Middle frontal gyrus (tissue), 1 donor: ENCODE results near the gene AMIGO2.
"Not testable (repeated sequence)": the region's sequence is repeated elsewhere in the genome, so short reads cannot be mapped to it uniquely, and the experiment has no call there.

ENCODE experiments used
- DNase-seq: peaks from one replicate; pipeline ENCODE4 v3.0.0-alpha.2; 2015; ENCODE audit warnings: low spot score; ENCODE audit errors: extremely low spot score

AMIGO2 gene, protein sequence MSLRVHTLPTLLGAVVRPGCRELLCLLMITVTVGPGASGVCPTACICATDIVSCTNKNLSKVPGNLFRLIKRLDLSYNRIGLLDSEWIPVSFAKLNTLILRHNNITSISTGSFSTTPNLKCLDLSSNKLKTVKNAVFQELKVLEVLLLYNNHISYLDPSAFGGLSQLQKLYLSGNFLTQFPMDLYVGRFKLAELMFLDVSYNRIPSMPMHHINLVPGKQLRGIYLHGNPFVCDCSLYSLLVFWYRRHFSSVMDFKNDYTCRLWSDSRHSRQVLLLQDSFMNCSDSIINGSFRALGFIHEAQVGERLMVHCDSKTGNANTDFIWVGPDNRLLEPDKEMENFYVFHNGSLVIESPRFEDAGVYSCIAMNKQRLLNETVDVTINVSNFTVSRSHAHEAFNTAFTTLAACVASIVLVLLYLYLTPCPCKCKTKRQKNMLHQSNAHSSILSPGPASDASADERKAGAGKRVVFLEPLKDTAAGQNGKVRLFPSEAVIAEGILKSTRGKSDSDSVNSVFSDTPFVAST

DNA sequence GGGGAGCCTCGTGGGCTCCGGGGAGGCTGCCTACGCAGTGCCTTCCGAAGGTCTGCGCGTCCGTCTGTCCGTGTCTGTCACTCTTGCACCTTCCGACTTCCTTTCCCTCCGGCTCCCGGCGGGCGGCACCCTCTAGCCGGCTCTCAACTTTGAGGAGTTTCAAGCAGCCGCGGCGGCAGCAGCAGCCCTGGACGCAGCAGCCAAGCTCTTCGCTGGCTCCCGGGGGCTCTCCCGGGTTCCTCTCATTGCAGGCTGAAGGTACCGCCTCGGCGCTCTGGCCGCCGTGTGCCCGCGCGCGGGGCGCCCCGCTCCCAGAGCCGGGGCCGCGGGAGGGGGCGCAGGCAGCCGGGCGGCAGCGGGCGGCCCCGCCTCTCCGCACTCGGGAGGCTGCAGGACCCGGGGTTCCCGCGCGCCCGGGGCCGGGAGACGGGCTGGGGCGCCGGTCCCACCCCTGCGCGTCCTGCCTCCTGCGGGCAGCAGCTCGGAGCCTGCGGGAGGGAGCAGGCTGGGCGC is at the start of gene AMIGO2, which contains the start of gene PCED1B:
Gene AMIGO2, minus strand, starts transcription at position 492 of the 513 bp plus-strand sequence. CDS start 957 bp downstream, outside the sequence.
Gene PCED1B, plus strand, starts transcription at position 154 of the 513 bp plus-strand sequence. CDS start 155,443 bp downstream, outside the sequence.
- no peak for DNase-seq

DNA sequence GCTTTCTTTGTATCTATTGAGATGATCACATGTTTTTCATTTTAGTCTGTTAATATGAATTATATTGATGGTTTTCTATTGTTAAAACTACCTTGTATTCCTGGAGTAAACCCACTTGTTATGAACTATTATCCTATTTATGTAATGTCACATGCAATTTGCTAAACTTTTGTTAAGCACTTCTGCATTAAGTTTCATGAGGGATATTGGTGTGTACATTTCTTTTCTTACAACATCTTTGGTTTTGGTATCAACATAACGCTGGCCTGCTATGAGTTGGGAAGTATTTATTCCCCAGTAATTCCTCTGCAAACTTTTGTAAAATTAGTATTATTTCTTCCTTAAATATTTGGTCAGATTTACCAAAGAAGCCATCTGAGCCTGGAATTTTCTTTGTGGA is 46.5 kb upstream of the AMIGO2 start:
- DNase-seq = no peak

DNA sequence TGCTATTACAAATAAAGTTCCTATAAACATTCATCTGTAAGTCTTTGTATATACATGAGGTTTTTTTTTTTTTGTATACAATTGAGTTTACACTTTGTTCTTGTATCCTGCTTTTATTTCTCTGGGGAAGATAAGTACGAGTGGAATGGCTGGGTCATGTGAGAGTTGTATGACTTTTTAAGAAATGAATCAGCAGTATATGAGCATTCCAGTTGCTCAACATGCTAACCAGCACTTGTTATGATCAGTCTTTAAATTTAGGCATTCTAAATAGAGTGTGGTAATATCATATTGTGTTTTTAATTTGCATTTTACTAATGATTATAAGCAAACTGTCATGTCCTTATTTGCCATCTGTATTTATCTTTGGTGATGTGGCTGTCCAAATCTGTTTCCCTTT is 44.7 kb upstream of the AMIGO2 start:
- DNase-seq = no peak

DNA sequence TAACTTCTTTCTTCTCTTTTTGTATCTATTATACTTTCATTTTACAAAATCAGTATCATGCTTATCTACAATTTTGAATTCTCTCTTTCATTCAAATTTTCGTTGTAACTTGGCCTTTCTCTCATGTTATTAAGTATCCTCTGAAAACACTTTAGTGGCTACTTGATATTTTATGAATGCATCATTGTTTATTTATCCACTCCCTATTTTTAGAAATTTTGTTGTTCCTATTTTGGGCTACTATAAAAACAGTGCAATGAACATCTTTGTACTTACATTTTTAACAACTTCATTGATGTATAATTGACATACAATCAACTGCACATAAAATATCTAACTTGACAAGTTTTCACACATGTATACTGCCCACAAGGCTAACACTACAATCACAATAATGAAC is 44.0 kb upstream of the AMIGO2 start:
- no peak for DNase-seq

DNA sequence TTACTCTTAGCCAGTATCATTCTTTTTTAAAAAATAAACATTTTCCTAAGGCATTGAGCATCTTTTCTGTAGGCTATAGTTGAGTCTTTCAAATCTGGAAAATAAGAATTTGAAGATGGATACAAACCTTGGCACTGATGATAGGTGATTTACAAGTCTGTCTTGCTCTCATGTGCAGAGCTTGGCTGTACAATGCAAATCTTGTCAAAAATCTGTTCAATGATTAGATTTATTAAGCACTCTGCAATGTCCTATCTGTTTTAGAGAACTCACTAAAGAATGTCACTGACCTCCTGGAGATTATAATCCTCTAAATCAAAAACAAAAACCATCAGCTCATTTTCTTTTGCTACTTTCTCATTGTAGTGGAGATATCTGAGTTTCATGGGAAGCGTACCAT is 42.8 kb upstream of the AMIGO2 start:
- no peak for DNase-seq

DNA sequence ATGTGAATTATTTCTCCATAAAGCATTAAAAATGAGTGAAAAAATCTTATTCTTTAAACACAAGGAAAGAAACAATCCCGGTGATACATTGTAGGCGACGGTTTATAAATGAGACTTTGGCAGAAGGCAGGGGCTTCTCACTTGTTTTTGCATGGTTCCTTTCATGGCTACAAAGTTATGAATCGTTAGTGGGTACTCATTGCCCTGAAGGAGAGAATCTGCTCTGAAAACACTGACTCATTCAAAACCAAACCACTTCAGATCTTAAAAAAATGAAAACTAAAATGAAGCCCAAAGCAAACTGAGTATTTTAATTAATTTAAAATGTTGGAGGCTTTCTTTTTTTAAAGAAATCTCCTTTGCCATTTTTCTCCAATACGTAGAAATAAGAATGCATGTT is 41.4 kb upstream of the AMIGO2 start:
- no peak for DNase-seq

DNA sequence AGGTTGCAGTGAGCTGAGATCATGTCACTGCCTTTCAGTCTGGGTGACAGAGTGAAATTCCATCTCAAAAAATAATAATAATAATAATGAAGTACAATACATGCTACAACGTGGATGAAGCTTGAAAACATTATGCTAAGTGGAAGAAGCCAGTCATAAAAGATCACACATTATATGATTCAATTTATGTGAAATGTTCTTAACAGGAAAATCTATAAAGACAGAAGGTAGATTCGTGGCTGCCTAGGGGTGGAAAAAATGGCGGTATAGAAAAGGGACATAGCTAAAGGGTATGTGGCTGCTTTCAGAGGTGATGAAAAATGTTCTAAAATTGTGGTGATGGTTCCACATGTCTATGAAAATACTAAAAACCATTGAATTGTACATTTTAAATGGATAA is 41.0 kb upstream of the AMIGO2 start:
- no peak for DNase-seq

DNA sequence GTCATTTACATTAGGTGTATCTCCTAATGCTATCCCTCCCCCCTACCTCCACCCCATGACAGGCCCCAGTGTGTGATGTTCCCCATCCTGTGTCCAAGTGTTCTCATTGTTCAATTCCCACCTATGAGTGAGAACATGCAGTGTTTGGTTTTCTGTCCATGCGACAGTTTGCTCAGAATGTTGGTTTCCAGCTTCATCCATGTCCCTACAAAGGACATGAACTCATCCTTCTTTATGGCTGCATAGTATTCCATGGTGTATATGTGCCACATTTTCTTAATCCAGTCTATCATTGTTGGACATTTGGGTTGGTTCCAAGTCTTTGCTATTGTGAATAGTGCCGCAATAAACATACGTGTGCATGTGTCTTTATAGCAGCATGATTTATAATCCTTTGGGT is 37.5 kb upstream of the AMIGO2 start:
- not testable (repeated sequence) for DNase-seq

DNA sequence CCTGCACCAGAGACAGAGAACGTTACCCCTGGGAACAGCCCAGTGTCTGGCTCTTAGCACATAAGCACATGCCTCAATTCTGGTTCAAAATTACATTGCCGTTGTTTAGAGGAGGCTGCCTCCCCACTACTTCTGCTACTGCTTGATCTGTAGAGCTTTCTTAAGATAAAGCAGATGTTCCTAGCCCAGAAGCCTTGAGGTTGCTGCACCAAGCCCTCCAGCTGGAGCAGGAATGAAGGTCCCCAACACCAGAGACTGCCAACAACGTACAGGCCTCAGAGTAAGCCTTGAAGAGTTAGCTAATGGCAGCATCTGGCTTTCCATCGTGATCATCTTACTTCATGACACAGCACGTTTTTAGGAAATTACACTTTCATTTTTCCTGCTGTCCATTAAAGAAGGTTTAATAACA is 34.7 kb upstream of the AMIGO2 start:
- no peak for DNase-seq

DNA sequence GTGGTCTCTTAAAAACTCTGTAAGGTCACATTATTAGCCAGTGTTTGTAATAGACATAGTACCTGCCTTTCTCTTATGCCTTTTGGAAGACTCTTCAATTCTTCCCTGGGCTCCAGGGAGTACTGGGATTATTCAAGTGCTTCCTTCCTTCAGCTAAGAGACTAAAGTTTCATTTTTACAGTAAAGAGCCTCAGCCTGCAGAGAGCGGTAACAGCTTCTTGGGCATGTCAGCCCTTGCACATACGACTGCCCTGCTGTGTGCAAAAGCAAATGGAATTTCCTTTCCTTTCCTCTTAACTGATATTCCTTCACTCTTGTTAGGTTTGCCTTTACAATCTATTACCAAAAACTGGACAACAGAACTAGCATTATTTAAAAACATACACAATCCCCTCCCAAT is 32.9 kb upstream of the AMIGO2 start:
- no peak for DNase-seq

DNA sequence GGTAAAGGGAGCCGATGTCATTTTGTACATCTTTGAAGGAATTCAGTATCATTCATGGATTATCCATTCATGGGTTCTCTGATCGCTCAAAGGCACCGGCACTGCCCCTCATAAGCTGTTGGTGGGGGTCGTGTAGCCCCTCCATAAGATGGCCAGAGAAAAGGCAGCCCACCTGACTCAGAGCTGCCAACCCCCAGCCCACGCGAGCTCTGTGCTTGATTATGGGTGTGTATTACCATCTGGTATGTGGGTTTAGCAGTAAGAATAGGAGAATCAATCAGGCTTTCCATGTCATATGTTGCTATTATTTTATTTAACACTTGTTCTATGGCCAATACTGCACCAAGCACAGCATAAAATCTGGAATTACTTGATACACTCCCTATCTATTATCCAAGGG is 32.1 kb upstream of the AMIGO2 start:
- DNase-seq = no peak

DNA sequence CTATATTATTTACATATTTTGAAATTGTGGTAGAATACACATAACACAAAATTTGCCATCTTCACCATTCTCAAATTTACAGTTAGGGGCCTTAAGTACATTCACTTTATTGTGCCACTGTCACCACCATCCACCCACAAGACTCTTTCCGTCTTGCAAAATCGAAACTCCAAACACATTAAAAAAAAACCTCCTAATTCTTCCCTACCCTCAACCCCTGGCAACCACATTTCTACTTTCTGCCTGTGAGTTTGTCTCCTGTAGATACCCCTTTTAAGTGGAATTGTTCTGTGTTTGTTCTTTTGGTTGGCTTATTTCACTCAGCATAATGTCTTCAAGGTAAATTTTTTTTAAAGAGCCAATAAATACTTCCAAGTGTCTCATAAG is 31.6 kb upstream of the AMIGO2 start:
- no peak for DNase-seq

DNA sequence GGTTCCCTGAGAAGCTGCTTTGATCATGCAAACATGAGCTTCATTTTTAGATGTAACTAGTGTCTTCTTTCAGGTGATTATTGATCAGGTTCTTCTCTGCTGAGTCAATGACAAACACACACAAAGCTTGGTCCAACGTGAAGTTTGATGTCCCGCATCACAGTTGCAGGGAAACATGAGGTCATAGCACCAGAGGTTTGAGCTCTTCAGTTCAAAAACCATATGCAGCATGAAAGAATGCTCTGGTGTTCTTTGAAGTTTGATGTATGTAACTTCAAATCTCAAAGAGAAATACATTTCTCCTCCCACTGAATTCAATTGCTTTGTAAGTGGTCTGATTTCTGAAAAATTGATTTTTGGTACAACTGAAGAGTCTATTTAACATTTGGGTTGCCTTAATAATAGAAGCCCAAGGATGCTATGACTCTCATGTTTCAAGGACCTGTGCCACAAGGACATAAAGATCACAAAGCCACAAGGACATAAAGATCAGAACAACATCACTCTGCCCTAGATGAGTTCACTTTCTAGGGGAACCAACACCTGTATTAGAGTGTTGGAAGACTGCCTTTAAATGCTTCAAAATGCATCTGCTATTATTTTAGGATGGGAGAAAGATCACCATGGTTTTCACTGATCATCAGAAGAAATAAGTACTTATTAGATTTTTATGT is 31.1 kb upstream of the AMIGO2 start:
- no peak for DNase-seq

DNA sequence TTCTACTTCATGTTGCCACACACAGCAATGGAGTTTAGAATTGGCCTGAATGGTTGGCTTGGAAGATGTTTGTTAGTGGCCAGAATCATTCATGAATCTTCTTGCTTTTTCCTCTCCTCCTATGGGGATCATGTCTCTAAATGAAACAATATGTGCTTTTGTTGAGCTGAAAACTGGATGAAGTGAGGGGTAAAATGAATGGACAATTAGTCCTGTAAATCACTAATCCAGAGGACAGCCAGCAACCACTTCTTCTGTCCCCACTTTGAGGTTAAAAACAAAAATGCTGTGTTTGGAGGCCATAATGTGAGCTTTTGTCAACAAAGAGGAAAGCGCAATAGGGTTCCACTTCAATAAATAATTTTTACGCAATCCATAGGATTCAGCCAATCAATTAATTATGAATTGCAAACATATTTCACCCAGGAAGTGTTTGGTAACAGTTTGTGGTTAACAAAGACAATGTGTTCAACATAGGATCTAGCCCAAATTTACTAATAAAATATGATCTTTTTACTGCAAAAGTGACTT is 30.3 kb upstream of the AMIGO2 start:
- DNase-seq = no peak

DNA sequence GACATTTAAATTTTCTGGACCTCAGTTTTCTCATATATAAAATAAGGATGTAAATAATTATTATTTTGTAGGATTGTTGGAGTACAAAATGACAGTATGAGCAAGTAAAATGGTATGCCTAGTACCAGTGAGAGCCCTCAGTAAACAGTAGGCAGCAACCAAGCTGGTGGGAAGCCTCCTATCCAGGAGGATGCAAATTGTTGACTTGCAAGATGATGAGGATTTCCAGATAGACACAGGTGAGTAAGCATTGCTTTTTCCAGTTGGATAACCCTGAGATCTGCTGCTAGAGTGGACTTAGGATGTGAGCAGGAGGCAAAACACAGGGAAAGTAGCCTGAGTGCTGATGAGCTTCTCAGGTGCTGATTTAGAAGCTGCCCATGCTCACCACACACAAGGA is 28.2 kb upstream of the AMIGO2 start:
- DNase-seq = no peak

DNA sequence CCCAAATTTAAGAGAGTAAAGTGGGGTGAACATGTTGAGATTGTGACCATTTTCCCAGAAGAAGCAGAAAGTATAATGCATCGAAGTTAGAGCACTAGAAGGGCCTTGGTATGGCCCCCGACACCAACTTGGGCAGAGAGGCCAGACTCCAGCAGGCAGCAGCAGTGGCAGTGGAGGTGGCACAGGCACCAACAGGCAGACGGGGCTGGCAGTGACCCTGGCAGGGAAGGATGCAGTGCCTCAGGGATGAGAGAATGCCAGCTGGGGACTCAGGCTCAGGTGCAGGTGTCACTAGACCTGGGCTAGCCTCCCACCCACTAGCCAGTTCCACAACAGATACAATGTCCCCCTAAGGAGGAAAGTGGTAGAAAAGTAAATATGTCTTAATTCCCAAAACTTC is 27.7 kb upstream of the AMIGO2 start:
- DNase-seq = no peak

DNA sequence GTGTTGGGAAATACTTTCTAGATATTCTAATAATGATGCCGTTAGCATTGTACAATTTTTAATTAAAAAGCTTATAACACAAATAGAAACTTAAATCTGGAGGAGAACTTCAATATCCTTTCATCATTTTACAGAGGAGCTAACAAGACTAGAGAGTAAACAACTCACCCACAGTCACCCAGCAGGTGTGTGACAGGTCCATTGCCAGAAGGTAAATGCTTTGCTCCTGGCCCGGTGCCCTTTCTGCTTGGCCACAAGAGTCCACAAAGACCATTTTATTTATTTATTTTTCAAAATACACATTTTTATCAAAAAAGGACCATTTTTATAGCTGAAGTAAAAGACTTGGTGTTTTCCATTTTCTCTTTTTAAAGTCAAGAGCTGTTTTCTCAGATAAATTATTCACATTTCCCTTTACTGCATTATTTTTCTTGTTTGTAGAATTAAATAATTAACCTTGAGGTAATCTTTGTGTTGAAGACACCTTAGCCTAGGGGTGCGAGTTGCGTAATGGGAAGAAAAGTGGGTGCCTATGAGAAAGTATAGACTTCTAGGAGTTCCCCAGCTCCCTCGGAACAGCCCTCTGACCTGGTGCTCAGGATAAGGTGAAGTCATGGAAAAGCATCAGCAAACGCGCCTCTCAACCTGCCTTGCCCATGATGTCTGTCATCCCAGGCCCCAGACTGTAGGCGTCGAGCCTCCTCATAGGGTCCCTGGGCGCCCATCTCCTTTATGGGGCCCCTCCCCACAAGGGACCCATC is 26.3 kb upstream of the AMIGO2 start:
- no peak for DNase-seq

DNA sequence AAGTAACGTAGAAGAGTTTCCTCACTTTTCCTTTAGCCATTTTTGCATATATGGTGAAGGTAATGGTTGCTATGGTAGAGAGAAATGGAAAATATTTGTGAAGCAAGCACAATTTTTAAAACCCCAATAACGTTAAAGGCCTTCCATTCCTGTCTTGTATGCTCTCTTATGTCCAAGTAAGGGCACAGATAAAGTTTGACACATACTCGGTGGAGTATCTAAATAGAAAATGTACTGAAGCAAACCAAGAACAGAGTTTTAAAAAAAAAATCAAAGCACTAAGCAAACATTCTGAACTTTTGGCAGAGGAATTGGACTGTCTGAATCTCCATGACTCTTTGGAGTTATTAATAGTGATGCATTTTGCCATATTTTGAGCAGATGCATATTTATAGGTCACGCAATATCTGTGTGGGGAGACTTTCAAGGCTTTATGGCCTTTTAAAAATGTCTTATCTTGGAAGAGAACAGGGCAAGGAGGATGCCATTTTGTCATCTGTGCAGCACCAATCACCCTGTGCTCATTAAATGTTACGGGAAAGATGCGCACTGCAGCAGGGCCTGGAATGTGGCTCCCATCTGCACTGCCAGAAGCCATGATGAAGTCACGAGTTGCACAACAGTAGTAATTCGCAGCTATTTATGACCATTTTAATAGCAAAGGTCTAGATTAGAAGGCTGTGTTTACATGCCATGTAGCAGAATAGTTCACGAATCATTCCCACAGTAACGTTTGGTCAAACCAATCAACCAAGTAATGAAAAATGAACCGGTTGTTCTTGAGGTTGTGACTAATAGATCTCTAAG is 23.3 kb upstream of the AMIGO2 start:
- no peak for DNase-seq

DNA sequence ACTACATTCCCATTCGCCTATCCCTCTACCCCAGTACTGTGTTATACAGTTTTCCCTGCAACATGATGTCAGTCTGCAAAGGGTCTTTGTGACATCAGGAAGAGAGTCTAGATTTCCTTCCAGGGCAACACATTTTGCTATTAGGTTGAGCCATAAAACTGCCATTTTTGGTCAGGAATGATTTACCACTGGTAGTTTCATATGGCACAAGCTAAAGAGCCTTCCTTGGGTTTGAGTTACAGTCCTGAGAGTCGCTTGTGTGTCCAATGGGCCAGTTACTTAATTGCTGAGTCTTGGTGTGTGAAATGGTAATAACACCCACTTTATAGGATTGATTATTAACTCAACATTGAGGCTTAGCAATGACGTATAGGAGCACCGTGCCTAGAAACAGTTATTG is 22.6 kb upstream of the AMIGO2 start:
- no peak for DNase-seq

DNA sequence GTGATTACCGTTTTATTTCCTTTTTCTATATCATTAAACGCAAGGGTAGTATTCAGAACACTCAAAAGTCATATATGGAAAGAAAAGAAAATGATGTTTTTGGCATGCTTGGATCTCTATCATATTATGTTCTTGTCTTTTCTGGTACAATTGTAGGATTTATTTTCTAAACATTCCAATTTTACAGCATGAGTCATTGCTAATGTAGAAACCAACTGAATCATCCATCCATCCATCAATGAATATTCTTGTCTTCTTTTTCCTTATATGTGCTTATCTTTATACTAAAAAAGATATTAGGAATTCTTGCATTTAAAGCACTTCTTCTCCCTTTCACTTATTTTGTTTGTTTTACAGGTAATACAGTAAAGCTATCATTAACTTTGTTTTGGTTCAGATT is 20.4 kb upstream of the AMIGO2 start:
- no peak for DNase-seq

DNA sequence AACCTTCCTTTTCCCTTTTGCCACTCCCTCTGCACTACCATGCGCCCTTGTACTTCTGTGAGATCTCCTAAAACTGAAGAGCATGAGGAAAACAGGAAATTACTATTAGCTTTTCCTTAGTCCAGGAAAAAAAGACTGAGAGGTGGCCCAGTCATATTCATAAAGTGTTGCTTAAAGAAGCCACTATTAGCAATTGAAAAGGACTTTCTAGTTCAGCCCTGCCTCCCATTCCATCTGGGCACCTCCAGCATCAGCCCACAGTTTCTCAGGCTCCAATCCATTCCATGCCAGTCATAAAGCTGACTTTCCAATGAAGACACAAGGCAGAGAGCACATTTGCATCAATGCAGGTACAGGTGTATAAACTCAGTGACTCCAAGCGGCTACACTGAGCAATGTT is 19.9 kb upstream of the AMIGO2 start:
- DNase-seq = no peak
